Activated CD8-positive, alpha-beta T cell treated with anti-CD3 and anti-CD28 coated beads for 36 hours (primary cell): ENCODE results near the gene FAM168A. TPM values are rescaled to one million over a fixed set of nuclear protein-coding genes. Genes with fewer than 3 reads are reported as not detected.
A peak's percentile ranks its signal among the peaks of the same experiment; 100 is the strongest.

Source experiments
- ATAC-seq: fragments of 200-7000 bp; cut with Tn5 transposase; one replicate; pipeline ENCODE4 v1.10.0; 2021; ENCODE audit warnings: mild to moderate bottlenecking, moderate library complexity
- CTCF ChIA-PET: fragments of 350-600 bp; sonication (Branson Sonifier 250); formaldehyde crosslinking; loops from one replicate; lab custom pipeline; 2021; ENCODE audit warnings: antibody characterized with exemption; lab: Charles Lee
- POLR2A ChIA-PET: fragments of 350-600 bp; sonication (Branson Sonifier 250); formaldehyde crosslinking; loops from one replicate; lab custom pipeline; 2021; ENCODE audit warnings: antibody characterized with exemption; lab: Charles Lee
- DNase-seq: peaks from one replicate; pipeline ENCODE4 v3.0.0-alpha.2; 2020
- H3K27ac Mint-ChIP-seq: one replicate; pipeline ENCODE4 v1.8.0; 2021; ENCODE audit warnings: mild to moderate bottlenecking, mixed read lengths
- H3K27me3 Mint-ChIP-seq: one replicate; pipeline ENCODE4 v1.8.0; 2021; ENCODE audit warnings: mixed read lengths
- H3K36me3 Mint-ChIP-seq: one replicate; pipeline ENCODE4 v1.8.0; 2021; ENCODE audit warnings: low read depth, mixed read lengths
- H3K4me1 Mint-ChIP-seq: one replicate; pipeline ENCODE4 v1.8.0; 2021; ENCODE audit warnings: low read depth, mixed read lengths
- H3K4me3 Mint-ChIP-seq: one replicate; pipeline ENCODE4 v1.8.0; 2021; ENCODE audit warnings: mild to moderate bottlenecking, moderate library complexity, mixed read lengths
- H3K9me3 Mint-ChIP-seq: one replicate; pipeline ENCODE4 v1.8.0; 2021; ENCODE audit warnings: mixed read lengths
- intact Hi-C: fragments of 100-400 bp; cut with micrococcal nuclease; formaldehyde crosslinking; loops from one replicate; pipeline ENCODE4 v1.10.0; 2022
- total RNA-seq, 2 experiments: library from RNA; stranded (reverse); gene quantifications; one replicate each; pipeline ENCODE4 v1.2.3, GENCODE V29; 2021
- TF ChIP-seq, protein P1 (sequence below): fragments of 200-600 bp; IDR thresholded peaks from one replicate; pipeline ENCODE4 v1.8.0; 2022; ENCODE audit warnings: antibody characterized with exemption, mild to moderate bottlenecking

Gene FAM168A
- total RNA-seq, 2 experiments from 2014 or later: 13.0 to 14.2 TPM

DNA sequence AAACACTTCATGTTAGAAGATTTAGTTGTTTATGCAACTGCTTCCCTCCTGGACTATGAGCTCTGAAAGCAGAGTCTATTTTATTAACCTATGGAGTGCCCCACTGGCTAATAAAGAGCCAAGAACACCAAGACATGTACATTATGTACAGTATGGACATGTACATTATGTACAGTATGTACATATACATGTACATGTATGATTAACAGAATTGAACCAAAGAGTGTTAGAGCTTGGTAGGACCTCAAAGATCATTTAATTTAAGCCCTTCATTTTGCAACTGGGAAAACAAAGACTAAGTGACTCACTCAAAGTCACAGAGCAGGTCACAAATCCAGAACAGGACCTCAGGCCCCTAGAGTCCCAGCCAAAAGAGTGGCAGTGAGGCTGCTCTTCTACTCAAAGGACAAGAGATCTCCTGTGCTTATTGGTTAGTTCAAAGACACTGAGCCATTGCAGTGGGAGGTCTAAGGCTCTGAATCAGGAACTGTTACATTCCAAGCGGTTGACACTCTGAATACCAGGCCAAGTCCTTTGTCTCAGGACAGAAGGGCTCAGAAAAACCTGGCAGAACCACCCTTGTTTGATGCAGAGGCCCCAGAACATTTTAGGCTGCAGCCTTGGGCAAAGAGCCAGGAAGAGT is 103.8 kb downstream of the FAM168A start:
- Mint-ChIP-seq H3K36me3 (no peaks in the 10 kb centered on the region), H3K9me3 (no peaks in the 10 kb centered on the region), H3K4me1 (no peaks in the 10 kb centered on the region), H3K27me3 (no peaks in the 10 kb centered on the region), H3K27ac (no peak overlapping the region), H3K4me3 (no peak overlapping the region)
- POLR2A ChIA-PET: no interaction called here
- intact Hi-C loops: no loop called here
- ATAC-seq (no peak), DNase-seq (no peak)
- TF ChIP-seq, protein P1, sequence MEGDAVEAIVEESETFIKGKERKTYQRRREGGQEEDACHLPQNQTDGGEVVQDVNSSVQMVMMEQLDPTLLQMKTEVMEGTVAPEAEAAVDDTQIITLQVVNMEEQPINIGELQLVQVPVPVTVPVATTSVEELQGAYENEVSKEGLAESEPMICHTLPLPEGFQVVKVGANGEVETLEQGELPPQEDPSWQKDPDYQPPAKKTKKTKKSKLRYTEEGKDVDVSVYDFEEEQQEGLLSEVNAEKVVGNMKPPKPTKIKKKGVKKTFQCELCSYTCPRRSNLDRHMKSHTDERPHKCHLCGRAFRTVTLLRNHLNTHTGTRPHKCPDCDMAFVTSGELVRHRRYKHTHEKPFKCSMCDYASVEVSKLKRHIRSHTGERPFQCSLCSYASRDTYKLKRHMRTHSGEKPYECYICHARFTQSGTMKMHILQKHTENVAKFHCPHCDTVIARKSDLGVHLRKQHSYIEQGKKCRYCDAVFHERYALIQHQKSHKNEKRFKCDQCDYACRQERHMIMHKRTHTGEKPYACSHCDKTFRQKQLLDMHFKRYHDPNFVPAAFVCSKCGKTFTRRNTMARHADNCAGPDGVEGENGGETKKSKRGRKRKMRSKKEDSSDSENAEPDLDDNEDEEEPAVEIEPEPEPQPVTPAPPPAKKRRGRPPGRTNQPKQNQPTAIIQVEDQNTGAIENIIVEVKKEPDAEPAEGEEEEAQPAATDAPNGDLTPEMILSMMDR: no peak
- CTCF ChIA-PET: interaction anchor here (1.7 kb wide), 1 partner anchor 15 kb away, joined by 5 read pairs; no protein-coding TSS in a partner anchor

DNA sequence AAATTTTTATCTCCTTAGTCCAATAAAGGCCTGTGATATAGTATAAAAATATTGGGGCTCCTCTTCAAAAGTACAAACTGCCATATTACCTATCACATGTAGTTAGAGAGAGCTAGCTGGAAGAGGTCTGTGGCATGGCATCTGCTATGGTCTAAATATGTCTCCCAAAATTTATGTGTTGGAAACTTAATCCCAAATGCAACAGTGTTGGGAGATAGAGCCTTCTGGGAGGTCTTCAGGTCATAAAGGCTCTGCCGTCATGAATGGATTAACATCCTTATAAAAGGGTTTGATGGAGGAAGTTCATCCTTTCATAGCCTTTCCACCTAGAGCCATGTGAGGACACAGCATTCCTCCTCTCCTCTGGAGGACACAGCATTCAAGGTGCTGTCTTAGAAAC is 116.3 kb downstream of the FAM168A start:
- Mint-ChIP-seq H3K9me3 (peaks cover 9% of the 10 kb centered on the region), H3K36me3 (peaks cover 5% of the 10 kb centered on the region), H3K27me3 (no peaks in the 10 kb centered on the region), H3K4me1 (no peaks in the 10 kb centered on the region), H3K27ac (no peak overlapping the region), H3K4me3 (no peak overlapping the region)
- DNase-seq: no peak
- ChIA-PET CTCF (no interaction called here), POLR2A (no interaction called here)
- TF ChIP-seq, protein P1: no peak
- intact Hi-C loops: no loop called here
- no peak for ATAC-seq

DNA sequence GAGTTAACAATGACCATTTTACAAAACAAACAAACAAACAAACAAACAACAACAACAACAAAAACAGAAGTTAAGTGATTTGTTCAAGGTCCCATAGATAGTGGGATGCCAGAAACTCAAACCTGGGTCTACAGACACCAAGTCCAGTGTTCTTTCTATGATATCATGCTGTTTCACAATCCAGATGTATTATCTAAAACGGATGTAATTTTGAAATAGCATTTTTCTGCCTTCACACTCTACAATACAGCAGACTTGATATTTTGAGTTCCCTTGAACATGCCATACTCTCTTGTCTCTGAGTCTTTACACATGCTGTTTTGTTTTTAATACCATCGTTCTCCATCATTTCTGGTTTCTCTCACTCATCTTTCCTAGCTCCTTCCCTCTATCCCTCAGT is 117.2 kb downstream of the FAM168A start:
- no peaks in the 10 kb centered on the region for H3K4me1 Mint-ChIP-seq
- peaks cover 9% of the 10 kb centered on the region for H3K9me3 Mint-ChIP-seq
- no peak for ATAC-seq
- CTCF ChIA-PET: interaction anchor here (0.8 to 3.9 kb wide), 2 partner anchors 10 to 178 kb away, joined by 3 to 14 read pairs; no protein-coding TSS in a partner anchor
- POLR2A ChIA-PET: no interaction called here
- H3K4me3 Mint-ChIP-seq: no peak overlapping the region
- no peak overlapping the region for H3K27ac Mint-ChIP-seq
- intact Hi-C loops: no loop called here
- H3K27me3 Mint-ChIP-seq: no peaks in the 10 kb centered on the region
- H3K36me3 Mint-ChIP-seq: peaks cover 5% of the 10 kb centered on the region
- DNase-seq: no peak
- TF ChIP-seq, protein P1: no peak

DNA sequence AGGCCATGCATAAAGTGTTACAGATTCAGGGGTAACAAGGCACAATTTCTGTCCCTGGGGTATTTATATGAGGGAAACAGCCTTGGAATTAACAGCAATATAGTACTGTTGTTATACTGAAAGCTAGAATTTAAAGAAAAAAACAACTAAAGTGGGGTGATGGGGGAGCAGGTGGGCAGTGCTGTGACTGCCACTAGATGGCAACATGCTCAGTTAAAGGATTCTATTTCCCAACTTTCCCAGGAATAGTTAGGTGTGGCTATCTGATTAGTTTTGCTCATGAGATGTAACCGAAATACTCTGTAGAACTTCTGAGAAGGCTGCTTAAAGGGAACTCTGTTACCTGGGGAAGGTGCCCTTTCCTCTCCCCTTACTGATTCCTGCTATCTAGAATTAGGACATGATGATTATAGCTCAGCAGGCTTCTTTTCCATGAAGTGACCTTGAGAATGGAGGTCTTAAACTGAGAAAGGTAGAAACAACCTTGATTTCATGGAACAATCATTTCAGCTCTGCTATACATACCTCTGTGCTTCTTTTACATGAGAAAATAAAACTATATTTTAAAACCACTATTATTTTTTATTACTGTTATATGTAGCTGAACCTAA is 119.1 kb downstream of the FAM168A start:
- TF ChIP-seq, protein P1: peak; percentile 50

DNA sequence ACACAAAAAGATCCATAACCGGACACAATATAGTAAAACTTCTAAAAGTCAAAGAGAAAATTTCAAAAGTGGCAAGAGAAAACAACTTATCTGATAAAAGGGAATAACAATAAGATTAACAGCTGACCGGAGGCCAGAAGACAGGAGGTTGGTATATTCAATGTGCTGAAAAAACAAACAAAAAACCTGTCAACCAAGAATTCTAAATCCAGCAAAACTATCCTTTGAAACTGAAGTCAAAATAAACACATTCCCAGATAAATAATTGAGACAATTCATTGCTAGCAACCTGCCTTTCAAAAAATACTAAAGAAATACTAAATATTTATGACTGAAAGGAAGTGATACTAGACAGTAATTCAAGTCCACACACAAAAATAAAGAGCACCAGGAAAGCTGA is 120.4 kb downstream of the FAM168A start:
- ATAC-seq (no peak), DNase-seq (no peak)
- Mint-ChIP-seq H3K36me3 (peaks cover 5% of the 10 kb centered on the region), H3K27ac (no peak overlapping the region), H3K4me3 (no peak overlapping the region), H3K27me3 (no peaks in the 10 kb centered on the region), H3K9me3 (peaks cover 9% of the 10 kb centered on the region), H3K4me1 (no peaks in the 10 kb centered on the region)
- TF ChIP-seq, protein P1: no peak
- CTCF ChIA-PET: interaction anchor here (1.2 to 3.9 kb wide), 3 partner anchors 13 to 148 kb away, joined by 3 to 14 read pairs (median 10); no protein-coding TSS in a partner anchor
- POLR2A ChIA-PET: no interaction called here
- intact Hi-C loops: no loop called here

More for the DNA sequence above, 119.1 kb downstream of the FAM168A start:
- Mint-ChIP-seq H3K36me3 (peaks cover 5% of the 10 kb centered on the region), H3K27ac (no peak overlapping the region), H3K4me1 (no peaks in the 10 kb centered on the region), H3K9me3 (peaks cover 9% of the 10 kb centered on the region), H3K27me3 (no peaks in the 10 kb centered on the region), H3K4me3 (no peak overlapping the region)
- no peak for ATAC-seq
- intact Hi-C loops: no loop called here
- peak; percentile 2 for DNase-seq
- ChIA-PET POLR2A (no interaction called here), CTCF (interaction anchor here (0.6 to 3.9 kb wide), 26 partner anchors 10 to 184 kb away, joined by 3 to 18 read pairs (median 4); no protein-coding TSS in a partner anchor)
